ENCODE measurements around the gene CCDC117.
"Not testable (repeated sequence)": the region's sequence is repeated elsewhere in the genome, so short reads cannot be mapped to it uniquely, and the experiment has no call there.

The CCDC117 gene

GRCh38 chr22:28801845-28802594 lies 29.5 kb downstream of the CCDC117 start:
- DNase-seq (ENCODE audit: low read depth, low spot score), result no peak

DNA sequence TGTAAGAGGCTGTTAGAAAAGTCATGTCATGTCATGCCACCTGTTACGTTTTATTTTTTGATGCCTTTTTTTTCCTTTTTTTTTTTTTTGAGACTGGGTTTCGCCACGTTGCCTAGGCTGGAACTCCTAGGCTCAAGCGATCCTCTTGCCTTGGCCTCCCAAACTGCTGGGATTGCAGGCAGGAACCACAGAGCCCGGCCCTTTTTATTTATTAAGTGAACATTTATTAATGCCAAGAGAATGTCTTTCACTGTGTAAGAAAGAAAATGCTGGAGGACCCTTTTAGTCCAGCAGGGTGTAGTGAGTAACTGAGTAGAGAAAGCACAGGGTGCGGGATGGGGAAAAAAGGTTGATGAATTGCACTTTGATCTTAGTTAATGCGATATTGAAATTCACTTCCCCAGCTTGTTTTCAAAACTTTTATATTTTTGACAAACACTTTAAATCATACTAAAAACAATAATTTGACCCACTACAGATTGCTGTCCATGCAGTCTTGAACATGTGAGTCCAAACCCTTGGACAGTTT lies 30.2 kb downstream of the CCDC117 start:
- no peak for DNase-seq (ENCODE audit: low read depth, low spot score)

DNA sequence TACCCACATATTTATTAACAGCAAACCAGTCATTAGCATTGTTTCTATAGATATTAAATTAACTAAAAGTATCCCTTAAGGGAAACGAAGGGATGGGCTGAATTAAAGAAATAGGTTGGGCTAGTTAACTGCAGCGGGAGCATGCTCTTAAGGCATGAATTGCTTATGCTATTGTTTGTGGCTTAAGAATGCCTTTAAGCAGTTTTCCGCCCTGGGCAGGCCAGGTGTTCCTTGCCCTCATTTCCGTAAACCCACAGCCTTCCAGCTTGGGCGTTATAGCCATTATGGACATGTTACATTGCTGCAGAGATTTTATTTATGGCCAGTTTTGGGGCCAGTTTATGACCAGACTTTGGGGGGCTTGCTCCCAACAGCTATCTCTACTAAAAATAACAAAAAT lies 32.9 kb downstream of the CCDC117 start:
- DNase-seq (ENCODE audit: low read depth, low spot score), result not testable (repeated sequence)

GRCh38 chr22:28808716-28809355 lies 36.3 kb downstream of the CCDC117 start:
- DNase-seq (ENCODE audit: low read depth, low spot score), result no peak

DNA sequence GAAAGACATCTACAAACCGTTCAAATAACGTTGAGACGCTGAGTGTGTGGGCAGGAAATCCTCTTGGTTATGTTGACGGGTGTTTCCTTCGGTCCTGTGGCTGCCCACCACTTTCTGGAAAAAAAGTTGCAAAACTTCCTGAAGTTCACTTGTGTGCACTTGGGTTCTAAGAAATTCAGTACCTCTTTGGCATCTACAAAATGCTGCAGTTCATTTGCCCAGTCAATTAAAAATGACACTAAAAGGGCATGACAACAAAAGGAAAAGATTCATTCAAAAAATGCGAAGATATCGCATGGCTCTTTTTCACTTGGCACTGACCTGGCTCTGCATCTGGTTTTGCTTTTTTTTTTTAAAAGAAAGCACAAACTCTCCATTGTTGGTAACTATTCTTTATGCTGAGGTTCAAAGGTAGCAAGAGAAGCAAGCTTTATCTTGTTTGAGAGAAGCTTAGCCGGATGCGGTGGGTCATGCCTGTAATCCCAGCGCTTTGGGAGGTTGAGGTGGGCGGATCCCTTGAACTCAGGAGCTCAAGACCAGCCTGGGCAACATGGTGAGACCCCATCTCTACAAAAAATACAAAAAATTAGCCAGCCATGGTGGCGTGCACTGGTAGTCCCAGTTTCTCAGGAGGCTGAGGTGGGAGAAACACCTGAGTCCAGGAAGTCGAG lies 38.5 kb downstream of the CCDC117 start:
- no peak for DNase-seq (ENCODE audit: low read depth, low spot score)

DNA sequence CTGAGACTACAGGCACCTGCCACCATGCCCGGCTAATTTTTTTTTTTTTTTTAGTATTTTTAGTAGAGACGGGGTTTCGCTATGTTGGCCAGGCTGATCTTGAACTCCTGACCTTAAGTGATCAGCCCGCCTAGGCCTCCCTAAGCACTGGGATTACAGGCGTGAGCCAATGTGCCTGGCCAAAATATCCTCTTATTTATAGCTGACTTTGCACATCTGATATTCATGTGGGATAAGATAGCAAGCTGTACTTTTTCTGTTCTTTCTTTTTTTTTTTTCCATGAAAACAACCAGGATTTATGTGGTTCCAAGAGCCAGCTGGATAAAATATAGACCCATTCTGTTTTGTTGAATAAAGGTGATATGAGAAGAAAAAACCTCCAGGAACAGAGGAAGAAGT lies 40.0 kb downstream of the CCDC117 start:
- DNase-seq (ENCODE audit: low read depth, low spot score), result no peak

DNA sequence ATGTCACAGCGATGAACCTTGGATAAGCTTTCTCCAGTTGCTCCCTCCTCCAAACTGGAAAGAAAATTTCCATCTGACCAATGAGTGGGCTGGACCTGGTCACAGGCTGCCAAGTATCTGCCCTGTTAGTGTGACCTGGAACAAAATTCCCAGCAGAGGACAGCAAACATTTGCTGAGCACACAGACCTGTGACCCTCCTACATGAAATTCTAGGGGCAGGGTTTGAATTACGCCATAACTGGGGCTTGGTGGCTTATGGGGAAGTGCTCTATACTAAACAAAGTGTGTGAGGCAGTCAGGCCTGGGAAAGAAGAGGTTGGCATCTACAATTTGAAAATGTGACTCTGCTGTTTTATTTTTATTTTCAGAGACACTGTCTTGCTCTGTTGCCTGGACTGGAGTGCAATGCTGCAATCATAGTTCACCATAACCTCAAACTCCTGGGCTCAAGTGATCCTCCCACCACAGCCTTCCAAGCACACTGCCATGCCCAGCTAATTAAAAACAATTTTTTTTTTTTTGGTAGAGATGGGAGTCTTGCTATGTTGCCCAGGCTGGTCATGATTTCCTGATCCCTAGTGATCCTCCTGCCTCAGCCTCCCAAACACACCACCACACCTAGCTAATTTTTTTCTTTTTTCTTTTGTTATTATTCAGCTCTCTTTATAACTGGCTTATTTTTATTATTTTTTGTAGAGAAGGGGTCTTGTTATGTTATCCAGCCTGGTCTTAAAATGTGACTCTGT lies 41.5 kb downstream of the CCDC117 start:
- DNase-seq (ENCODE audit: low read depth, low spot score), result no peak

GRCh38 chr22:28815111-28815510 lies 42.6 kb downstream of the CCDC117 start:
- DNase-seq (ENCODE audit: low read depth, low spot score), result no peak

DNA sequence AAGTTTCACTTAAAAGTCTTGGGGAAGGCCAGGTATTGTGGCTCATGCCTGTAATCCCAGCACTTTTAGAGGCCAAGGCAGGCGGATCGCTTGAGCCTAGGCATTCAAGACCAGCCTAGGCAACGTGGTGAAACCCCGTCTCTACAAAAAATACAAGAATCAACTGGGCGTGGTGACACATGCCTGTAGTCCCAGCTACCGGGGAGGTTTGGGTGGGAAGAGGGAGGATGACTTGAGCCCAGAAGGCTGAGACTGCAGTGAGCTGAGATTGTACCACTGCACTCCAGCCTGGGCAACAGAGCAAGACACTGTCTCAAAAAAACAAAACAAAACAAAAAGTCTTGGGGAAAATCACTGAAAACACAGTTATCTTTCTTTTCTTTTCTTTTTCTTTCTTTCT lies 43.2 kb downstream of the CCDC117 start:
- DNase-seq (ENCODE audit: low read depth, low spot score), result no peak

GRCh38 chr22:28817064-28817463 lies 44.6 kb downstream of the CCDC117 start:
- no peak for DNase-seq (ENCODE audit: low read depth, low spot score)

GRCh38 chr22:28817919-28818859 lies 45.7 kb downstream of the CCDC117 start:
- DNase-seq (ENCODE audit: low read depth, low spot score), result no peak

- DNase-seq (ENCODE audit: low read depth, low spot score), result no peak
These were observed 47.0 kb downstream of the CCDC117 start for GRCh38 chr22:28819253-28820096.

GRCh38 chr22:28820885-28821284 lies 48.4 kb downstream of the CCDC117 start:
- DNase-seq (ENCODE audit: low read depth, low spot score), result no peak

- DNase-seq (ENCODE audit: low read depth, low spot score), result no peak
These were observed 49.0 kb downstream of the CCDC117 start for GRCh38 chr22:28821452-28821851.

- no peak for DNase-seq (ENCODE audit: low read depth, low spot score)
These were observed 50.5 kb downstream of the CCDC117 start for GRCh38 chr22:28822930-28823551.

DNA sequence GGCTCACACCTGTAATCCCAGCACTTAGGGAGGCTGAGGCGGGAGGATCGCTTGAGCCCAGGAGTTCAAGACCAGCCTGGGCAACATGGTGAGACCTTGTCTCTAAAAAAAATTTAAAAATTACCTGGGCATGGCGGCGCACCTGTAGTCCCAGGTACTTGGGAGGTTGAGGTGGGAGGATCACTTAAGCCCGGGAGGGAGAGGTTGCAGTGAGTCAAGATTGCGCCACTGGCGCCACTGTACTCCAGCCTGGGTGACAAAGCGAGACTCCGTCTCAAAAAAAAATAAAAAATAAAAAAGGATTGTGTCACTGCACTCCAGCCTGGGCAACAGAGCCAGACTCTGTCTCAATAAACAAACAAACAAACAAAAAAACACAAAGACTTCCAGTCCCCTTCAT lies 52.0 kb downstream of the CCDC117 start:
- not testable (repeated sequence) for DNase-seq (ENCODE audit: low read depth, low spot score)

- not testable (repeated sequence) for DNase-seq (ENCODE audit: low read depth, low spot score)
These were observed 53.9 kb downstream of the CCDC117 start for GRCh38 chr22:28826430-28826829.

DNA sequence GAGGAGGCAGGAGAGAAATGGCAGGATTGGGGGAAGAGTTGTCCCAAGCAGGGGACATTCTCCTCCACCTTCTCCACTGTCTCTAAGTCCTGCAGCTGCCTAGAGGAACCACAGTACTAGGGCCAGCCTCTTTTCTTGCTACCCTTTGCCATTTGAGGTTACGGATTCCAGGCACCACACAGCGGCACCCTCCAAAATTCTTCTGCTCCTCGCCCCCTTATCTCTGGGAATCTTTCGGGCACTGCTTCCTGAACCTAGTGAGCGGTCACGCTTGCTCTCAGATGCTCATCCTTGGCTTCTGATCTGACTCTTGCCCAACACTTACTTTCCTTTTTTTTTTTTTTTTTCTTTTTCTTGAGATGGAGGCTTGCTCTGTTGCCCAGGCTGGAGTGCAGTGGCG lies 54.4 kb downstream of the CCDC117 start:
- no peak for DNase-seq (ENCODE audit: low read depth, low spot score)

Measured in activated CD4-positive, CD25-positive, alpha-beta regulatory T cell treated with anti-CD3 and anti-CD28 coated beads, Interleukin-2, amount 50 U/mL, for 16 hours (primary cell).